Thoracic aorta (tissue), 2 donors: ENCODE measurements around the gene GADD45A. TPM values are rescaled to one million over a fixed set of nuclear protein-coding genes. Genes with fewer than 3 reads are reported as not detected.

Experiments used
- ATAC-seq: fragments of 150-250 bp; one replicate; pipeline ENCODE4 v1.8.0; 2017; ENCODE audit warnings: low read depth; ENCODE audit not compliant: insufficient number of reproducible peaks, low FRiP score
- DNase-seq: peaks from one replicate; pipeline ENCODE4 v3.0.0-alpha.2; 2020; ENCODE audit warnings: low spot score
- H3K27ac ChIP-seq, 2 donors: fragments of 200-600 bp; sonication (generic); 1 replicate in 1 of 2; 2 replicates in 1 of 2; pipeline ENCODE4 v1.5.1; 2016; ENCODE audit warnings: mild to moderate bottlenecking in 2 of 2, moderate library complexity in 2 of 2
- H3K27me3 ChIP-seq: fragments of 200-600 bp; sonication (generic); replicated peaks from 2 replicates; pipeline ENCODE4 v1.6.0; 2016; ENCODE audit warnings: mild to moderate bottlenecking; ENCODE audit not compliant: insufficient read depth
- H3K36me3 ChIP-seq: fragments of 200-600 bp; sonication (generic); one replicate; pipeline ENCODE4 v1.5.1; 2016
- H3K4me1 ChIP-seq, 2 donors: fragments of 200-600 bp; sonication (generic); 1 replicate in 1 of 2; 2 replicates in 1 of 2; pipeline versions ENCODE4 v1.5.1 to v1.6.0; 2016; ENCODE audit warnings: low read depth in 2 of 2, mild to moderate bottlenecking in 1 of 2; ENCODE audit not compliant: control insufficient read depth in 1 of 2
- H3K4me3 ChIP-seq: fragments of 200-600 bp; sonication (generic); 2 replicates; pipeline ENCODE4 v1.5.1; 2016; ENCODE audit warnings: mild to moderate bottlenecking
- H3K9me3 ChIP-seq: fragments of 200-600 bp; sonication (generic); 2 replicates; pipeline ENCODE4 v1.5.1; 2016
- total RNA-seq, 2 donors: library from RNA; depleted of rRNA; stranded (reverse); fragments of >200 nt; gene quantifications; one replicate each; pipeline versions ENCODE4 v1.1.0 to v1.2.3, GENCODE V29; 2016
- TF ChIP-seq, protein P1 (sequence below): fragments of 200-600 bp; sonication (generic); IDR thresholded peaks from one replicate; pipeline ENCODE4 v1.5.1; 2019; ENCODE audit warnings: antibody characterized with exemption

GADD45A gene
- total RNA-seq, 2 donors from 2014 or later = 227 to 262 TPM

- Histone ChIP-seq H3K4me3 (no peak overlapping the region), H3K36me3 (no peaks in the 10 kb centered on the region), H3K27me3 (no peaks in the 10 kb centered on the region), H3K4me1 (peaks cover 0 to 6% of the 10 kb centered on the region in 2 donors), H3K9me3 (no peaks in the 10 kb centered on the region), H3K27ac (no peak overlapping the region)
- no peak for DNase-seq
- TF ChIP-seq, protein P1, sequence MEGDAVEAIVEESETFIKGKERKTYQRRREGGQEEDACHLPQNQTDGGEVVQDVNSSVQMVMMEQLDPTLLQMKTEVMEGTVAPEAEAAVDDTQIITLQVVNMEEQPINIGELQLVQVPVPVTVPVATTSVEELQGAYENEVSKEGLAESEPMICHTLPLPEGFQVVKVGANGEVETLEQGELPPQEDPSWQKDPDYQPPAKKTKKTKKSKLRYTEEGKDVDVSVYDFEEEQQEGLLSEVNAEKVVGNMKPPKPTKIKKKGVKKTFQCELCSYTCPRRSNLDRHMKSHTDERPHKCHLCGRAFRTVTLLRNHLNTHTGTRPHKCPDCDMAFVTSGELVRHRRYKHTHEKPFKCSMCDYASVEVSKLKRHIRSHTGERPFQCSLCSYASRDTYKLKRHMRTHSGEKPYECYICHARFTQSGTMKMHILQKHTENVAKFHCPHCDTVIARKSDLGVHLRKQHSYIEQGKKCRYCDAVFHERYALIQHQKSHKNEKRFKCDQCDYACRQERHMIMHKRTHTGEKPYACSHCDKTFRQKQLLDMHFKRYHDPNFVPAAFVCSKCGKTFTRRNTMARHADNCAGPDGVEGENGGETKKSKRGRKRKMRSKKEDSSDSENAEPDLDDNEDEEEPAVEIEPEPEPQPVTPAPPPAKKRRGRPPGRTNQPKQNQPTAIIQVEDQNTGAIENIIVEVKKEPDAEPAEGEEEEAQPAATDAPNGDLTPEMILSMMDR = no peak
- no peak for ATAC-seq
These were observed 11.0 kb downstream of the GADD45A start for GRCh38 chr1:67695963-67696362.

- H3K27ac ChIP-seq = no peak overlapping the region
- no peak overlapping the region for H3K4me3 ChIP-seq
- peaks cover 0 to 10% of the 10 kb centered on the region in 2 donors for H3K4me1 ChIP-seq
- H3K36me3 ChIP-seq = peaks cover 3% of the 10 kb centered on the region
- no peak for ATAC-seq
- TF ChIP-seq, protein P1 = no peak
- H3K9me3 ChIP-seq = no peaks in the 10 kb centered on the region
- no peak for DNase-seq
- H3K27me3 ChIP-seq = no peaks in the 10 kb centered on the region
These were observed 11.7 kb downstream of the GADD45A start for GRCh38 chr1:67696708-67697107.

DNA sequence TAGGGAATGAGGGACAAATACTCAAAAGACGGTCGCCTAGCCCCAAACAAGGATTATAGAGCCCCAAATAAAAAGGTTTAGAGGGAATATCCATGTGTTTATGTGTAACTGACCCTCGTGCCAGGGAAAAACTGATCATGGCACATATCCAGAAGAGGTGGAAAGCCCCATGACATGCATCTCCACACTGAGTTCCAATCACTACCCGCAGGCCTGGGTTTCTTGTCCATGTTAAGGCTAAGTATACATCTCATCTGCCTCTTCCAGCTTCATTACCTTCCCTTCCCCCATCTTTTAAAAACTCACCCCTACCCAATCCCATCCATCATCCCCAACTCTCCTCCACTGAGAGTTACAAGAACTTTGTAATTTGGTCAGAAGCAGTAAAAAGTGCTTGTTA lies 15.2 kb downstream of the GADD45A start:
- TF ChIP-seq, protein P1 = no peak

GRCh38 chr1:67700692-67701410 lies 15.8 kb downstream of the GADD45A start:
- DNase-seq = no peak
- Histone ChIP-seq H3K36me3 (peaks cover 7% of the 10 kb centered on the region), H3K27me3 (no peaks in the 10 kb centered on the region), H3K4me1 (peaks cover 0 to 13% of the 10 kb centered on the region in 2 donors), H3K4me3 (no peak overlapping the region), H3K9me3 (no peaks in the 10 kb centered on the region), H3K27ac (peak overlapping the region in 1 of 2 donors; percentile 20)
- TF ChIP-seq, protein P1 = no peak
- no peak for ATAC-seq

More for the DNA sequence above, 15.2 kb downstream of the GADD45A start:
- Histone ChIP-seq H3K36me3 (peaks cover 7% of the 10 kb centered on the region), H3K4me3 (no peak overlapping the region), H3K27me3 (no peaks in the 10 kb centered on the region), H3K27ac (peak overlapping the region in 1 of 2 donors; percentile 20), H3K9me3 (no peaks in the 10 kb centered on the region), H3K4me1 (peaks cover 0 to 10% of the 10 kb centered on the region in 2 donors)
- ATAC-seq (no peak), DNase-seq (no peak)

GRCh38 chr1:67701876-67702275 lies 16.9 kb downstream of the GADD45A start:
- no peak for ATAC-seq
- Histone ChIP-seq H3K4me3 (no peak overlapping the region), H3K9me3 (no peaks in the 10 kb centered on the region), H3K36me3 (peaks cover 7% of the 10 kb centered on the region), H3K27me3 (no peaks in the 10 kb centered on the region), H3K27ac (no peak overlapping the region), H3K4me1 (peaks cover 3 to 21% of the 10 kb centered on the region in 2 donors)
- DNase-seq = no peak
- TF ChIP-seq, protein P1 = no peak
